ENCODE results near the gene EPHA10.

Gene EPHA10

DNA sequence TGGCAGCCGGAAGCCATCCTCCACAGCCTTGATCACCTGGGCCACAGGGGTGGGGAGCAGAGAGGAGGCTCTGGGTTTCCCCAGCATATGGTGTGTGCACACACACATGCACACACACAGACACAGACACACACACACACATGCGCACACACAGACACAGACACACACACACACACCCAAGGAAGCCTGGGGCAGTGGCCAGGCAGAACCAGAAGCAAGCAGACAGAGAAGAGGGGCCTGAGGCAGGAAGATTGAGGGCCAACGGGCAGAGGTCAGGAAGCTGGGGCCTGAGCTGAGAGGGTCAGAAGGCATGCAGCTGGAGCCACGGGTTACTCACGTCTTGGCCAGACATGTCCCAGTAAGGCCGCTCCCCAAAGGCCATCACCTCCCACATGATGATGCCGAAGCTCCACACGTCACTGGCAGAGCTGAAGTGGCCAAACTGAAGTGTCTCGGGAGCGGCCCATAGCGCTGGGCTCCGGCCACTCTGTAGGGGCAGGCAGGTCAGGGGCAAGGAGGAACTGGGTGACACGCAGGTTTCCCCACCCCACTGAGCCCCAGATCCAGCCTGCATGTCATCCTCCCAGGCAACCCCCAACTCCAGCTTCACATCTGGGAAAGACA is 45.2 kb downstream of the EPHA10 start:
- H3K4me3 ChIP-seq (ENCODE audit: low read depth, low read length), result no peak overlapping the region
- no peak for TF ChIP-seq CTCF (IDR thresholded peaks at IDR 0.05; ENCODE audit: borderline replicate concordance, insufficient read depth, low read depth, low read length)

- no peak overlapping the region for H3K4me3 ChIP-seq (ENCODE audit: low read depth, low read length)
- no peak for TF ChIP-seq CTCF (IDR thresholded peaks at IDR 0.05; ENCODE audit: borderline replicate concordance, insufficient read depth, low read depth, low read length)
Measured at GRCh38 chr1:37718901-37719571, 45.9 kb downstream of the EPHA10 start.

DNA sequence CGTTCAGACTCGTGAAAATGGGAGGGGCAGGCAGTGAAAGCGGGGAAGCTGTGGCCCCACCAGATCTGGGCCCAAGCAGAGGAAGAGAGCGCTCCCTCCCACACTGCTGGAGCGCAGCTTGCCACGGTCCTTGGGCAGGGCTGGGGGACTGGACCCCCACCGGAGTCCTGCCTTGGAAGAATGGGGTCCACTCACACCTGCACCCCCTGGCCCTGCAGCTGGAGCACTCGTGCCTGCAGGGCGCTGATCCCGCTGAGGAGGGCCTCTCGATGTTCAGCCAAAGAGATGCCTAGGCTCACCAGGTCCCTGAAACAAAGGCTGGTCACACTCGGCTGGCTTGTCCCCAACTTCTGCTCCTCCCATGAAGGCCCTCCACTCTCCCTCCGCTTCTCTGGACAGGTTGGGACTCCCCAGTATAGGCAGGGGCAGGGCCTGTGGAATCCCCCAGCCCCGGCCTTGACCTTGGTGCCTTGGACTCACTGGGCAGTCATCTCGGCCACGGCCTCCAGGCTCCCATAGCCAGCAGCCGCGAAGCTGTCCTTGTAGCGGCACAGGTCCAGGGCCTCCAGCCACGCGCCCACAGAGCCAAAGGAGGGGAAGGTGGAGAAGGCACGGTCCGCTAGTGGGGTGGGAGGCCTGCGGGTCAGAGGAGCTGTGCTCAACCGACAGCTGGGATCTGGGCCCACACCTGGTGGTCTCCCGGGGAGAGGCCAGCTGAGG is 46.6 kb downstream of the EPHA10 start:
- H3K4me3 ChIP-seq (ENCODE audit: low read depth, low read length), result no peak overlapping the region
- no peak for TF ChIP-seq CTCF (IDR thresholded peaks at IDR 0.05; ENCODE audit: borderline replicate concordance, insufficient read depth, low read depth, low read length)

DNA sequence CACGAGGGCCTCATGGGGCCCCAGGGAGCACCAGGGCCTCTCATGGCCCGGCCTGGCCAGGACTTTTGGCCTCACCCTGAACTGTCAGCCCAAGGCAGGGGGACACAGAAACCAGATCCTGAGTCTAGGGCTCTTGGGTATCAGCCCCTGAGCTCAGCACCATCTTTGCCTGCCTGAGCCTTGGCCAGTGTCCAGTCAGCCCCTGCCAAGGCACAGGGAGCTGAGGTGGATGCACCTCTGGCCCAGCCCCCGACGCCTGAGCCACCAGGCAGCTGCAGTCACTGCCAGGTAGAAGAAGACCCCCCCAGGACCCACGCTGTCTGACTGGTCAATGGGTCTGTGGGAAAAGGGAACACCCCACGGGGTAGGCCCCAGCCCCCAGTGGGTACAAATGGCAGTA is 47.3 kb downstream of the EPHA10 start:
- H3K4me3 ChIP-seq (ENCODE audit: low read depth, low read length), result no peak overlapping the region
- TF ChIP-seq CTCF (IDR thresholded peaks at IDR 0.05; ENCODE audit: borderline replicate concordance, insufficient read depth, low read depth, low read length), result no peak

- TF ChIP-seq CTCF (IDR thresholded peaks at IDR 0.05; ENCODE audit: borderline replicate concordance, insufficient read depth, low read depth, low read length), result no peak
- H3K4me3 ChIP-seq (ENCODE audit: low read depth, low read length), result no peak overlapping the region
Measured at GRCh38 chr1:37716321-37716720, 48.6 kb downstream of the EPHA10 start.

DNA sequence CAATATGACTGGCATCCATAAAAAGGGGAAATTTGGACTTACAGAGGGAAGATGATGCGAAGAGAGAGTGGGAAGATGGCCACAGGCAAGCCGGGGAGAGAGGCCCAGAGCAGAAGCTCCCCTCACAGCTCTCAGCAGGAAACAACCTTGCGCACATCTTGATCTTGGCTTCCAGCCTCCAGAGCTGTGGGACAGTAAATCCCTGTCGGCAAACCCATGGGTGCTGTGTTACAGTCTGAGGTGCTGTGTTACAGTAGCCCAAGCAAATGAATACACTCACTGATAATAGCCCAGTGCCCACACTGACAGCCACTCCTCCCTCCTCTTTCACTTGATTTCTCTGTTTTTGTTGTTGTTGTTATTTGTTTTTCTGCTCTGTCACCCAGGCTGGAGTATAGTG is 50.2 kb downstream of the EPHA10 start:
- H3K4me3 ChIP-seq (ENCODE audit: low read depth, low read length), result no peak overlapping the region
- TF ChIP-seq CTCF (IDR thresholded peaks at IDR 0.05; ENCODE audit: borderline replicate concordance, insufficient read depth, low read depth, low read length), result no peak

All from GM12875 (cell line).